ENCODE results near the gene CADM3.

DNA sequence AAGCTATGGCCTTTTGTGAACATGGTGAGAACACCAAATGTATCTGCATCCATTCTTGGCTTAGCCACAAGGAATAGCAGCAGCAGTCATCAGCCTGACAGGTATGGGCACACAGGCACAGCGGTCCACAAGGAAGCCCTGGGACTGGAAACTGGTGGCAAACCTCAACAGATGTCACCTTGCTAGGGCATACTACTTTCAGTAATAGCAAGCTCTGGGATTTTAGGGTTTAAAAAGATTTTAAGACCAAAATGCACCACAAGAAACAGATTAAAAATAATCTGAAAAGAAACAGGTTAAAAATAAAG, 9.7 kb upstream of the CADM3 start:
- TF ChIP-seq, protein P1, sequence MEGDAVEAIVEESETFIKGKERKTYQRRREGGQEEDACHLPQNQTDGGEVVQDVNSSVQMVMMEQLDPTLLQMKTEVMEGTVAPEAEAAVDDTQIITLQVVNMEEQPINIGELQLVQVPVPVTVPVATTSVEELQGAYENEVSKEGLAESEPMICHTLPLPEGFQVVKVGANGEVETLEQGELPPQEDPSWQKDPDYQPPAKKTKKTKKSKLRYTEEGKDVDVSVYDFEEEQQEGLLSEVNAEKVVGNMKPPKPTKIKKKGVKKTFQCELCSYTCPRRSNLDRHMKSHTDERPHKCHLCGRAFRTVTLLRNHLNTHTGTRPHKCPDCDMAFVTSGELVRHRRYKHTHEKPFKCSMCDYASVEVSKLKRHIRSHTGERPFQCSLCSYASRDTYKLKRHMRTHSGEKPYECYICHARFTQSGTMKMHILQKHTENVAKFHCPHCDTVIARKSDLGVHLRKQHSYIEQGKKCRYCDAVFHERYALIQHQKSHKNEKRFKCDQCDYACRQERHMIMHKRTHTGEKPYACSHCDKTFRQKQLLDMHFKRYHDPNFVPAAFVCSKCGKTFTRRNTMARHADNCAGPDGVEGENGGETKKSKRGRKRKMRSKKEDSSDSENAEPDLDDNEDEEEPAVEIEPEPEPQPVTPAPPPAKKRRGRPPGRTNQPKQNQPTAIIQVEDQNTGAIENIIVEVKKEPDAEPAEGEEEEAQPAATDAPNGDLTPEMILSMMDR (IDR thresholded peaks at IDR 0.05), result no peak
- TF ChIP-seq POLR2A (IDR thresholded peaks at IDR 0.05), result no peak

Measured in esophagus squamous epithelium (tissue), 4 donors.